DND-41 (cell line): Measurements from ENCODE around the gene FAM83E.
A peak's percentile ranks its signal among the peaks of the same experiment; 100 is the strongest.

Source experiments
- ATAC-seq: fragments of 200-7000 bp; cut with Tn5 transposase; 3 replicates; pipeline ENCODE4 v1.9.1; 2021; ENCODE audit warnings: low read depth; ENCODE audit not compliant: insufficient read depth
- DNase-seq: peaks from one replicate; pipeline ENCODE4 v3.0.0-alpha.2; 2020
- H2AFZ ChIP-seq: 2 replicates; pipeline ENCODE4 v1.6.0; 2012; ENCODE audit warnings: low read depth, low read length
- H3K27ac ChIP-seq: 2 replicates; pipeline ENCODE4 v1.5.1; 2012; ENCODE audit warnings: low read length, inconsistent platforms
- H3K27me3 ChIP-seq: fragments of 200-600 bp; sonication (generic); 2 replicates; pipeline ENCODE4 v1.6.0; 2012; ENCODE audit warnings: low read length, mild to moderate bottlenecking, inconsistent platforms; ENCODE audit not compliant: insufficient read depth, poor library complexity
- H3K36me3 ChIP-seq: 2 replicates; pipeline ENCODE4 v1.5.1; 2012; ENCODE audit warnings: low read length, inconsistent platforms; ENCODE audit not compliant: insufficient read depth
- H3K4me1 ChIP-seq: 2 replicates; pipeline ENCODE4 v1.5.1; 2012; ENCODE audit warnings: mild to moderate bottlenecking, low read length; ENCODE audit not compliant: insufficient read depth
- H3K4me2 ChIP-seq: 2 replicates; pipeline ENCODE4 v1.6.0; 2012; ENCODE audit warnings: mild to moderate bottlenecking, moderate library complexity, low read length, inconsistent platforms; ENCODE audit not compliant: insufficient read depth
- H3K4me3 ChIP-seq, 2 experiments: fragments of 200-600 bp in 1 of 2; shearing (Covaris generic) in 1 of 2; 2 replicates each; pipeline ENCODE4 v1.5.1; 2012 to 2016; ENCODE audit warnings: inconsistent platforms in 2 of 2, low read length in 2 of 2, mild to moderate bottlenecking in 2 of 2, low read depth in 1 of 2, moderate library complexity in 1 of 2
- H3K79me2 ChIP-seq: 2 replicates; pipeline ENCODE4 v1.6.0; 2012; ENCODE audit warnings: low read length, inconsistent platforms; ENCODE audit not compliant: insufficient read depth
- H3K9ac ChIP-seq: 2 replicates; pipeline ENCODE4 v1.6.0; 2012; ENCODE audit warnings: low read depth, mild to moderate bottlenecking, inconsistent platforms, low read length, moderate library complexity
- H3K9me3 ChIP-seq: 2 replicates; pipeline ENCODE4 v1.5.1; 2012; ENCODE audit warnings: low read length, moderate library complexity, mild to moderate bottlenecking, inconsistent platforms; ENCODE audit not compliant: insufficient read depth, severe bottlenecking
- H4K20me1 ChIP-seq: 2 replicates; pipeline ENCODE4 v1.6.0; 2012; ENCODE audit warnings: low read length; ENCODE audit not compliant: insufficient read depth
- EZH2 ChIP-seq: IDR thresholded peaks from 3 replicates; pipeline ENCODE4 v1.6.1; 2012; ENCODE audit warnings: borderline replicate concordance, low read depth, mild to moderate bottlenecking, moderate library complexity, low read length, inconsistent platforms; ENCODE audit not compliant: severe bottlenecking
- TF ChIP-seq, protein P1 (sequence below): IDR thresholded peaks from 2 replicates; pipeline ENCODE4 v1.5.1; 2012; ENCODE audit warnings: borderline replicate concordance, low read length, moderate library complexity, mild to moderate bottlenecking; ENCODE audit not compliant: poor library complexity, severe bottlenecking; ENCODE audit errors: extremely low read depth

The FAM83E gene

GRCh38 chr19:48656840-48657474, 42.1 kb upstream of the FAM83E start:
- no peak overlapping the region for H2AFZ ChIP-seq
- H3K9ac ChIP-seq = no peak overlapping the region
- H3K4me3 ChIP-seq = no peak overlapping the region
- H3K4me1 ChIP-seq = peaks cover 29% of the 10 kb centered on the region
- no peaks in the 10 kb centered on the region for H3K79me2 ChIP-seq
- H3K27ac ChIP-seq = no peak overlapping the region
- no peaks in the 10 kb centered on the region for H4K20me1 ChIP-seq
- no peak overlapping the region for H3K4me2 ChIP-seq
- no peaks in the 10 kb centered on the region for H3K27me3 ChIP-seq
- TF ChIP-seq, protein P1, sequence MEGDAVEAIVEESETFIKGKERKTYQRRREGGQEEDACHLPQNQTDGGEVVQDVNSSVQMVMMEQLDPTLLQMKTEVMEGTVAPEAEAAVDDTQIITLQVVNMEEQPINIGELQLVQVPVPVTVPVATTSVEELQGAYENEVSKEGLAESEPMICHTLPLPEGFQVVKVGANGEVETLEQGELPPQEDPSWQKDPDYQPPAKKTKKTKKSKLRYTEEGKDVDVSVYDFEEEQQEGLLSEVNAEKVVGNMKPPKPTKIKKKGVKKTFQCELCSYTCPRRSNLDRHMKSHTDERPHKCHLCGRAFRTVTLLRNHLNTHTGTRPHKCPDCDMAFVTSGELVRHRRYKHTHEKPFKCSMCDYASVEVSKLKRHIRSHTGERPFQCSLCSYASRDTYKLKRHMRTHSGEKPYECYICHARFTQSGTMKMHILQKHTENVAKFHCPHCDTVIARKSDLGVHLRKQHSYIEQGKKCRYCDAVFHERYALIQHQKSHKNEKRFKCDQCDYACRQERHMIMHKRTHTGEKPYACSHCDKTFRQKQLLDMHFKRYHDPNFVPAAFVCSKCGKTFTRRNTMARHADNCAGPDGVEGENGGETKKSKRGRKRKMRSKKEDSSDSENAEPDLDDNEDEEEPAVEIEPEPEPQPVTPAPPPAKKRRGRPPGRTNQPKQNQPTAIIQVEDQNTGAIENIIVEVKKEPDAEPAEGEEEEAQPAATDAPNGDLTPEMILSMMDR = no peak
- no peak for TF ChIP-seq EZH2
- ATAC-seq = no peak
- no peaks in the 10 kb centered on the region for H3K9me3 ChIP-seq
- H3K36me3 ChIP-seq = no peaks in the 10 kb centered on the region
- DNase-seq = no peak

- H3K4me2 ChIP-seq = no peak overlapping the region
- H3K36me3 ChIP-seq = no peaks in the 10 kb centered on the region
- H3K9ac ChIP-seq = peak overlapping the region; percentile 25; the same call in 1 of the 2 replicates
- DNase-seq (peak; percentile 75), ATAC-seq (peak; percentile 80)
- TF ChIP-seq, protein P1 = no peak
- no peak for TF ChIP-seq EZH2
- H3K27ac ChIP-seq = peak overlapping the region; percentile 58
- peak overlapping the region; percentile 57 for H2AFZ ChIP-seq
- no peaks in the 10 kb centered on the region for H3K27me3 ChIP-seq
- peaks cover 14% of the 10 kb centered on the region for H3K4me1 ChIP-seq
- no peak overlapping the region for H3K4me3 ChIP-seq
- H3K9me3 ChIP-seq = no peaks in the 10 kb centered on the region
- H3K79me2 ChIP-seq = no peaks in the 10 kb centered on the region
- no peaks in the 10 kb centered on the region for H4K20me1 ChIP-seq
Measured at GRCh38 chr19:48654299-48655059, 39.6 kb upstream of the FAM83E start.

- no peaks in the 10 kb centered on the region for H3K9me3 ChIP-seq
- no peak for ATAC-seq
- H3K27me3 ChIP-seq = no peaks in the 10 kb centered on the region
- H4K20me1 ChIP-seq = no peaks in the 10 kb centered on the region
- H3K79me2 ChIP-seq = no peaks in the 10 kb centered on the region
- H3K36me3 ChIP-seq = no peaks in the 10 kb centered on the region
- no peak for DNase-seq
- TF ChIP-seq, protein P1 = no peak
- no peak for TF ChIP-seq EZH2
- no peak overlapping the region for H3K9ac ChIP-seq
- no peak overlapping the region for H3K27ac ChIP-seq
- no peak overlapping the region for H3K4me2 ChIP-seq
- no peak overlapping the region for H2AFZ ChIP-seq
- H3K4me1 ChIP-seq = peaks cover 37% of the 10 kb centered on the region
- H3K4me3 ChIP-seq = no peak overlapping the region
Measured at GRCh38 chr19:48651683-48652048, 36.8 kb upstream of the FAM83E start.
